ENCODE measurements around the gene MORN1.
"Not testable (repeated sequence)": the region's sequence is repeated elsewhere in the genome, so short reads cannot be mapped to it uniquely, and the experiment has no call there.

Gene MORN1

GRCh38 chr1:2335721-2336455, 55.5 kb downstream of the MORN1 start:
- DNase-seq: no peak

DNA sequence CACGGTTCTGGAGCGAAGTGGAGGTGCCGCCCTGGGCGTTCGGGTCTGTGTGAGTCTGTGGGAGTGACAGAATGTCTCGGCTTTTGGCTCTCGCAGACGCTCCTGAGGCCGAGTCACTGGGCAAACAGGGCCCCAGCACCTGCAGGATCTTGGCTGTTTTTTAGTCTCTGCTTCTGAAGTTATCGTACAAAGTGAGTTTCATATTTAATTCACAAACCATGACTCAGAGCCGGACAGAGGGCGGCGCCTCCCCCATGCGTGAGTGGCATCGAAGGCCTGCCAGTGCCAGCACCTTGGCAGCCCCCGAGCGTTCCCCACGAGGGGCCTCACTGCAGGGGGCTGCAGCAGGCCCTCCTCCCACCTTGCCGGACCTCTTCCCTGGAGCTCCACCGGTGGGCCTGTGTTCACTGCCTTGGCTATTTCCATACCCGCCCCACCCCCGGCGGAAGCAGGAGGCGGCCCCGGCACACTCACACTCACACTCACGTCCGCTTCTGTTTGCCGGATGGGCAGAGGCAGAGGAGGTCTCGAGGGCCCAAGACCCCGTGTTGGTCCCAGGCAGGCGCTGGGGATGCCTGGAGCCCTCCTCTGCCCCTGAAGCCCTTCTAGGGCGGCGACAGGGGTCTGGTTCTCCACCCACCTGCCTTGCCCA, 56.3 kb downstream of the MORN1 start:
- DNase-seq: no peak

DNA sequence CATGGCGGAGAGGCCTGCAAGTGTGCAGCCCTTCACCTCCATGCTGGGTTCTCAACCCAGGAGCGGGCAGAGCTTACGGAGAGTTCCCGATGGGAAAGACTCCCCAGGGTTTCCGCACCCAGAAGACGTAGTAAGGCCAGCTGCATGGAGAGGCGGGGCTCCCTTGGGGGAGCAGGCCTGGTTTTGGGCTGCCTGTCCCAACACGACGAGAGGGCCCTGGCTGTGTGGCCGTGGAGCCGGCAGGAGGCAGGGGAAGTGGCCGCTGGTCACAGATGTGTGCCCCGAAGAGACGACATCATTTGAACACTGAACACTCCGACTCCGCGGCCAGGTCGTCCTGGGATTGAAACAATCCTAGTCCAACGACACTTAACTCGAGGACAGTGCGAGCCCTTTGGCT, 57.0 kb downstream of the MORN1 start:
- DNase-seq: no peak

DNA sequence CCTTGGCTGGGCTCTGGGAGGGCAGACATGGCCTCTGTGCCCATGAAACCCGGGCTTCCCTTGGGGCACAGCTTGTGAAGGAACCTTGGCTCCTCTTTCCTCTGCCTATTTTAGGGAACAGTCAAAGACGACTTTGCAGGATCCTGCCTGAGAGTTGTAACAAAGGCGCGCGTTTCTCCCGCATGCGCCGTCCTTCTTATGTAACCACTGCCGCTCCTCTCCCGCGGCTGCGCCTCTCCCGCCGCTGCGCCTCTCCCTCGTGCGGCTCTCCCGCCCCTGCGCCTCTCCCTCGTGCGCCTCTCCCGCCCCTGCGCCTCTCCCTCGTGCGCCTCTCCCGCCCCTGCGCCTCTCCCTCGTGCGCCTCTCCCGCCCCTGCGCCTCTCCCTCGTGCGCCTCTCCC, 59.8 kb downstream of the MORN1 start:
- DNase-seq: not testable (repeated sequence)

- no peak for DNase-seq
These were observed 60.2 kb downstream of the MORN1 start for GRCh38 chr1:2331200-2331544.

- no peak for DNase-seq
These were observed 60.7 kb downstream of the MORN1 start for GRCh38 chr1:2330519-2331199.

DNA sequence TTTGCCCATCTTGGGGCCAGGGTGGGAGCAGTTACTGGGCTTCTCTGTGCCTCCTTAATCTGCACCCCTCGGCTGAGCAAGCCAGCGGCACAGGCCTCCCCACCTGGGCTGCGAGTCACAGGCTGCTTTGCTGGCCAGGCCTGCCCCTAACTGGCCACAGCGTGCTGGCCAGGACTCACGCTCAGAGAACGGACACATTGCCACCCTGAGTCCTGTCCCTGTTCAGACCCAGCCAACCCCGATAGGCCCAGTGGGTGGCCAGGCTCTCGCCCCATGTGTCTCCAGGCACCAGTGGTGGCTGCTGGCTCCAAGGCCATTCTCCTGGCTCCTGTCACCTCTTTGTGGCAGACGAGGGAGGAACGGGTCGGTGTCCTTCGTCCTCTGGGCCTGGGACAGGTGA, 61.3 kb downstream of the MORN1 start:
- no peak for DNase-seq

GRCh38 chr1:2328676-2329455, 62.5 kb downstream of the MORN1 start:
- DNase-seq: no peak

DNA sequence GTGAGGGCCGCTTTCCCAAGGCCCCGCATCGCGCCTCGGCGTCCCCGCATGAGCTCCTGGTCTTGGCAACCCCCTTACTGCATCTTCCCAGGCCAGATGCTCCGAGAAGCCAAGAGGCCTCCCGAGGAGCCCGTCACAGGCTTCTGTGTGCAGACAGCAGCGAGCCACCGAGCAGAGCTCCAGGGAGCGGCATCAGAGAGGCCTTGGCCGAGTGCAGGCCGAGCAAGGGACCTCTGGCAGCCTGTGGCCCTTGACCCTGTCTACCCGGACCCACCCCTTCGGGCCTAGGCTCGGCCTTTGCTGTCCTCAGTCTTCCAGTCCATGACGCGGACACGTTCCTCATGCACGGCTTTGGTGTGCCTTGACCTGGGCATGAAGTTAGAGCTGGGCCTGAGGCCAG, 63.5 kb downstream of the MORN1 start:
- no peak for DNase-seq

- DNase-seq: not testable (repeated sequence)
These were observed 64.2 kb downstream of the MORN1 start for GRCh38 chr1:2327162-2327561.

DNA sequence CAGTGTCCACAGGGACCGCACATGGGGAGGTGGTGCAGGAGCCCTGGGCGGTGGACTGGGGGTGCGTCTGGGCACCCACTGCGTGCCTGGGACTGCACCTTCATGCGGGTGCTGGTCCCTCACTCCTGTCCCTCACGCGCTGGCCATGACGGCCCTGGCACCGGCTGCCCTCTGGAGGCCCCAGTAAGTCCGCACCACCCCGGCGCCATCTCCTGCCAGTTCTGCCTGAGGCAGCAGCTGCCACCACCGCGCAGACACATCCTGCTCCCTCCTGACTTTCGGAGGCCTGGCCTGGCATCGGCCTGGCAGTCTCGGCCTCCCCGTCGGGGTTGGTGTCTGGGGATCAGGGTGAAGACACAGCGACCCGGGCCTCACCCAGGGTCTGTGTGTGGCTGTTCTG, 64.8 kb downstream of the MORN1 start:
- DNase-seq: peak in 1 of 2 experiments; percentile 22

- no peak for DNase-seq
These were observed 66.6 kb downstream of the MORN1 start for GRCh38 chr1:2324553-2325366.

- DNase-seq: no peak
These were observed 67.8 kb downstream of the MORN1 start for GRCh38 chr1:2323451-2323974.

GRCh38 chr1:2322581-2323211, 68.7 kb downstream of the MORN1 start:
- no peak for DNase-seq

DNA sequence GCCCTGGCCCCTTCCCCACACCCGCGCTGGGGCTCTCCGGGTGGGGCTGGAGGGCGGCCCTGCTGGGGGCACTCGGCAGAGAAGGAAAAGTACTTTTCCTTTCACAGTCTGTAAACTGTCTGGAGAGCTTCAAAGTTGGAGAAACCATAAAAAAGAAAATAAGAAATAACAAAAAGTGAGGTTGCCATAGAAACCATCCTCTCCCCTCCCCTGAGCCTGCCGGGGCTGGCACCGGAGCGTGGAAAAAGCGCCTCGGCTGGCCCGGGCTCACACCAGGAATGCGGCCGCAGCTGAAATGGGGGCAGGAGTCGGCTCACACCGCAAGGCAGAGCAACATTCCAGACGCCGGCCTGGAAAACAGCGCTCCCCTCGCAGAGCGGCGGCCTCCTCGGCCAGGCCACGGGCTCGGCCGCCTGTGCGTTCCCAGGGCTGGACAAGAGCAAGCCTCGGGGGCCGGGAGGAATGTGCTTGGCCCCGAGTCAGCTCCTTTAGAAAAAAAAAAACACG, 69.2 kb downstream of the MORN1 start:
- no peak for DNase-seq

- no peak for DNase-seq
These were observed 70.3 kb downstream of the MORN1 start for GRCh38 chr1:2320760-2321667.

- DNase-seq: no peak
These were observed 71.3 kb downstream of the MORN1 start for GRCh38 chr1:2320006-2320405.

DNA sequence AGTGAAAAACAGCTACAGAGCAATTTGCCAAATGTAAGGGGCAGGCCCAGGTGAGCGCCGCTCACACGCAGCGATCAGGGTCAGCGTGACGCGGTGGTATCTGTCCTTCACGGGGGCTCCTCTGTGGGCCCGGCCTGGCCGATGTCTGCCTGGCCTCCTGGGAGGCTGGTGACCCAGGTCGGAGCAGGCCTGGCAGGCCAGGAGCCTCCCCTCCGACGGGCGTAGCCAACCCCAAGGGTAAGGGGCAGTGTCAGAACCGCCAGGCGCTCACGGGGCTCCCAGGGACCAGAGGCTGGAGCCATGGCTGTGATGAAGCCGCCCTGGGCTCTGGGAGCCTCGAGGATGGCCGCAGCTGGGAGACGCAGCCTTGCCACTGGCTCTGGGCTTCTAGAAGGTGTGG, 72.1 kb downstream of the MORN1 start:
- DNase-seq: no peak

DNA sequence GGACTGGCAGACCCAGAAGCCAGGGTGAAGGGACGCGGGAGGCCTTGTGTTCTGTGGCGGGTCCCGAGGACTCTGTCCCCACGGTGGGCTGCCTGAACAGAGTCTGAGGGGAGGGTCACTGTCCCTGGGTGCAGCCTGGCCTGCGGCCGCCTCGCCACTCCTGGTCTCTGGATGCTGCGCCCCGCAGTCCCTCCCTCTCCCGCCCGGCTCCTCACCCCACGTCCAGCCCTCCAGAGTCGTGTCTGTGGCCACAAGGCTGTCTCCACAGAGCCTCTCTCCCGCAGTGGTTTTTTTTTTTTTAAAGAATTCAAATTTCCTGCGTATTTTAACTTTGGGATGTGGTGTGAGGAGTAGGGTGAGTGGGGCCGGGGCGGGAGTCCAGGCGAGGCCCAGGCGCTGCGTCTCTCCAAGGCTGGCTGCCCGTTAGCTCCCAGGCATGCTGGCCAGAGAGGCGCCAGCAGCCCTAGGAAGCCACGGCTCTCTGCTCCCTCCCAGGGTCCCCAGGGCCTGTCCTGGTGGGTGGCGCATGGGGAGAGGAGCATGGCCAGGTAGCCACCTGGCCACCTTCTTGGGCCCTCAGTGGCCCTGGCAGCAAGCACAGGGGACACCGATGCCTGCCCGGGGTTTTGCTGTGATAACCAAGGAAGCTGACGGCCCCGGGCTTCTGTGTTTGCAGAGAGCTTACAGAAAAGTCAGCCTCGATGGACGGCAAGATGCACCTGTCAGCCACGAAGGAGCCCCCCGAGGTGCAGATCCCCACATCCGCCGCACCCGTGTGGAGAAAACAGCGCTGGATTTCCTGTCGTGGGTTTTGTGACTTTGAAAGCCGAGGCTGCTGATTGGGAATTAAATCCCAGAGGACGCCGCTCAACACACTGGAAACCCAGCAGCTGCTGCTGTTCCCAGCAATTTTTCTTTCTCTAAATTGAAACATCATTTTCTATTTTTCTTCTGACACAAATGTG, 72.8 kb downstream of the MORN1 start:
- DNase-seq: no peak

Data from cerebellar nuclear complex (tissue), 1 donor.